B cell (primary cell): ENCODE results near the gene EPHA5. TPM values are rescaled to one million over a fixed set of nuclear protein-coding genes. Genes with fewer than 3 reads are reported as not detected.

Experiments
- ATAC-seq: fragments of 200-7000 bp; cut with Tn5 transposase; one replicate; pipeline ENCODE4 v1.10.0; 2021; ENCODE audit warnings: low read depth, mild to moderate bottlenecking, moderate number of reproducible peaks, moderate library complexity
- CTCF ChIA-PET: fragments of 350-600 bp; sonication (Branson Sonifier 250); formaldehyde crosslinking; loops from one replicate; lab custom pipeline; 2021; ENCODE audit warnings: antibody characterized with exemption, inconsistent platforms; lab: Charles Lee
- POLR2A ChIA-PET: fragments of 350-600 bp; sonication (Branson Sonifier 250); formaldehyde crosslinking; loops from one replicate; lab custom pipeline; 2021; ENCODE audit warnings: antibody characterized with exemption; lab: Charles Lee
- DNase-seq: peaks from one replicate; pipeline ENCODE4 v3.0.0; 2013
- H2AFZ ChIP-seq: 2 replicates; pipeline ENCODE4 v1.6.1; 2012; ENCODE audit warnings: mild to moderate bottlenecking, low read depth, low read length; ENCODE audit not compliant: insufficient read depth, poor library complexity, severe bottlenecking
- H3K27ac ChIP-seq, 2 donors: 1 replicate in 1 of 2; 2 replicates in 1 of 2; pipeline ENCODE4 v1.5.1; 2012 to 2013; ENCODE audit warnings: low read length in 2 of 2, mild to moderate bottlenecking in 2 of 2, moderate library complexity in 1 of 2
- H3K27me3 ChIP-seq, 4 experiments: fragments of 200-600 bp in 1 of 4; sonication (generic) in 1 of 4; replicated peaks in 1 of 4; 1 replicate in 2 of 4; 2 replicates in 2 of 4; pipeline versions ENCODE4 v1.6.1 to v1.7.0; 2013 to 2016; ENCODE audit warnings: low read length in 3 of 4, mild to moderate bottlenecking in 2 of 4, mixed read lengths in 1 of 4, moderate library complexity in 1 of 4; ENCODE audit not compliant: insufficient read depth in 4 of 4, control insufficient read depth in 3 of 4; ENCODE audit errors: control extremely low read depth in 1 of 4
- H3K36me3 ChIP-seq, 2 experiments: replicated peaks in 1 of 2; 1 replicate in 1 of 2; 2 replicates in 1 of 2; pipeline versions ENCODE4 v1.6.1 to v1.7.1; 2013; ENCODE audit warnings: low read length in 1 of 2; ENCODE audit not compliant: insufficient read depth in 2 of 2, control insufficient read depth in 1 of 2; ENCODE audit errors: control extremely low read depth in 1 of 2, extremely low read depth in 1 of 2
- H3K4me1 ChIP-seq, 2 donors: fragments of 200-600 bp in 1 of 2; sonication (generic) in 1 of 2; 1 replicate in 1 of 2; 2 replicates in 1 of 2; pipeline versions ENCODE4 v1.5.1 to v1.6.1; 2013 to 2017; ENCODE audit warnings: low read length in 2 of 2; ENCODE audit not compliant: control insufficient read depth in 2 of 2, insufficient read depth in 2 of 2
- H3K4me2 ChIP-seq: replicated peaks from 2 replicates; pipeline ENCODE3; 2012; ENCODE audit warnings: mild to moderate bottlenecking, low read depth, low read length; ENCODE audit not compliant: poor library complexity, severe bottlenecking
- H3K4me3 ChIP-seq, 5 experiments: fragments of 200-600 bp in 1 of 5; sonication (generic) in 1 of 5; 1 replicate in 3 of 5; 2 replicates in 2 of 5; pipeline versions ENCODE4 v1.5.1 to v1.7.0; 2011 to 2016; ENCODE audit warnings: low read length in 4 of 5, mild to moderate bottlenecking in 4 of 5, low read depth in 2 of 5, control low read depth in 1 of 5, moderate library complexity in 1 of 5; ENCODE audit not compliant: insufficient read depth in 1 of 5; ENCODE audit errors: control extremely low read depth in 1 of 5, extremely low read depth in 1 of 5
- H3K79me2 ChIP-seq: fragments of 200-600 bp; sonication (generic); one replicate; pipeline ENCODE4 v1.6.0; 2016; ENCODE audit warnings: low read length; ENCODE audit not compliant: control insufficient read depth, insufficient read depth
- H3K9ac ChIP-seq: fragments of 200-600 bp; sonication (generic); 2 replicates; pipeline ENCODE4 v1.6.1; 2017; ENCODE audit warnings: mild to moderate bottlenecking, low read length, moderate library complexity
- H3K9me3 ChIP-seq, 3 donors: one replicate each; pipeline versions ENCODE4 v1.6.1 to v1.7.1; 2013; ENCODE audit warnings: low read length in 2 of 3; ENCODE audit not compliant: control insufficient read depth in 2 of 3, insufficient read depth in 1 of 3; ENCODE audit errors: control extremely low read depth in 1 of 3
- H4K20me1 ChIP-seq: 2 replicates; pipeline ENCODE4 v1.6.0; 2012; ENCODE audit warnings: mild to moderate bottlenecking, low read length; ENCODE audit not compliant: insufficient read depth, control insufficient read depth, poor library complexity, severe bottlenecking
- H3K27ac Mint-ChIP-seq: one replicate; pipeline ENCODE4 v1.8.0; 2021; ENCODE audit warnings: mixed read lengths
- H3K27me3 Mint-ChIP-seq: one replicate; pipeline ENCODE4 v1.8.0; 2021; ENCODE audit warnings: mixed read lengths
- H3K4me1 Mint-ChIP-seq: one replicate; pipeline ENCODE4 v1.8.0; 2021; ENCODE audit warnings: mixed read lengths
- H3K4me3 Mint-ChIP-seq: one replicate; pipeline ENCODE4 v1.8.0; 2021; ENCODE audit warnings: mixed read lengths
- H3K9me3 Mint-ChIP-seq: one replicate; pipeline ENCODE4 v1.8.0; 2022; ENCODE audit warnings: mixed read lengths; ENCODE audit not compliant: insufficient read depth
- CTCF ChIP-seq: fragments of 200-600 bp; IDR thresholded peaks from one replicate; pipeline ENCODE4 v1.8.0; 2022; ENCODE audit warnings: antibody characterized with exemption, mild to moderate bottlenecking
- EZH2 ChIP-seq: IDR thresholded peaks from 2 replicates; pipeline ENCODE4 v1.6.1; 2012; ENCODE audit warnings: borderline replicate concordance, low read depth, mild to moderate bottlenecking, moderate library complexity, low read length; ENCODE audit not compliant: insufficient read depth, poor library complexity, severe bottlenecking
- WGBS: methylation state at CpG from one replicate; pipeline ENCODE4 v1.1.5; 2013; ENCODE audit warnings: missing lambda C conversion rate; ENCODE audit not compliant: insufficient coverage; 5-methylcytosine and 5-hydroxymethylcytosine counted together
- intact Hi-C: fragments of 100-400 bp; cut with micrococcal nuclease; formaldehyde crosslinking; loops from one replicate; pipeline ENCODE4 v1.10.0; 2022
- polyA plus RNA-seq: library from polyadenylated mRNA; depleted of rRNA; stranded (reverse); fragments of >200 nt; gene quantifications from 2 replicates; pipeline ENCODE4 v1.2.3, GENCODE V29; 2012
- total RNA-seq, 2 donors: library from RNA; stranded (reverse); fragments of 120-200 nt in 1 of 2; gene quantifications; 1 replicate in 1 of 2; 2 replicates in 1 of 2; pipeline versions ENCODE4 v1.2.3 to v1.2.4, GENCODE V29; 2013 to 2022

The EPHA5 gene
- total and polyA plus RNA-seq, 2 donors (not counting 1 experiment from before 2014, with no cell fraction given) = not detected

- H4K20me1 ChIP-seq = no peaks in the 10 kb centered on the region
- ATAC-seq = no peak
- H3K27me3 ChIP-seq = no peaks in the 10 kb centered on the region
- CTCF ChIA-PET = no interaction called here
- Mint-ChIP-seq H3K4me3 (no peak overlapping the region), H3K27ac (no peak overlapping the region), H3K27me3 (no peaks in the 10 kb centered on the region), H3K4me1 (no peaks in the 10 kb centered on the region), H3K9me3 (no peaks in the 10 kb centered on the region)
- no peaks in the 10 kb centered on the region for H3K79me2 ChIP-seq
- POLR2A ChIA-PET = no interaction called here
- H3K4me3 ChIP-seq = no peak overlapping the region
- no peak overlapping the region for H2AFZ ChIP-seq
- DNase-seq = no peak
- intact Hi-C loops = no loop called here
- H3K36me3 ChIP-seq = no peaks in the 10 kb centered on the region
- H3K27ac ChIP-seq = no peak overlapping the region
- no CpG with 5 or more reads among the region's 1 CpG for WGBS
- H3K9ac ChIP-seq = no peak overlapping the region
- TF ChIP-seq EZH2 = no peak
- TF ChIP-seq CTCF = no peak
- no peaks in the 10 kb centered on the region for H3K4me1 ChIP-seq
- H3K9me3 ChIP-seq = peaks cover 0 to 2% (median 0%) of the 10 kb centered on the region in 3 donors
- H3K4me2 ChIP-seq = no peak overlapping the region
Measured at GRCh38 chr4:65580551-65580950, 89.7 kb downstream of the EPHA5 start.

- Histone ChIP-seq H3K4me1 (no peaks in the 10 kb centered on the region), H3K4me2 (no peak overlapping the region), H3K79me2 (no peaks in the 10 kb centered on the region), H3K9ac (no peak overlapping the region), H3K4me3 (no peak overlapping the region), H3K27me3 (no peaks in the 10 kb centered on the region), H3K27ac (no peak overlapping the region), H3K36me3 (no peaks in the 10 kb centered on the region), H2AFZ (no peak overlapping the region), H3K9me3 (no peaks in the 10 kb centered on the region), H4K20me1 (no peaks in the 10 kb centered on the region)
- intact Hi-C loops = no loop called here
- ATAC-seq (no peak), DNase-seq (no peak)
- Mint-ChIP-seq H3K9me3 (no peaks in the 10 kb centered on the region), H3K27ac (no peak overlapping the region), H3K27me3 (no peaks in the 10 kb centered on the region), H3K4me1 (no peaks in the 10 kb centered on the region), H3K4me3 (no peak overlapping the region)
- 60% methylated on average over 1 of the region's 2 CpGs for WGBS
- TF ChIP-seq EZH2 (no peak), CTCF (no peak)
- ChIA-PET CTCF (no interaction called here), POLR2A (no interaction called here)
Measured at GRCh38 chr4:65566473-65566872, 103.8 kb downstream of the EPHA5 start.
